ENCODE data around the gene DIAPH2. TPM values are rescaled to one million over a fixed set of nuclear protein-coding genes. Genes with fewer than 3 reads are reported as not detected.

DIAPH2 gene
- total RNA-seq, 1 donor from 2014 or later: 33.0 TPM

- no peak for DNase-seq
Measured at GRCh38 chrX:96978906-96979305, 294.3 kb downstream of the DIAPH2 start.

- no peak for DNase-seq
Measured at GRCh38 chrX:96979766-96980165, 295.1 kb downstream of the DIAPH2 start.

- DNase-seq: no peak
Measured at GRCh38 chrX:96982161-96982560, 297.5 kb downstream of the DIAPH2 start.

- DNase-seq: no peak
Measured at GRCh38 chrX:96984538-96984937, 299.9 kb downstream of the DIAPH2 start.

- no peak for DNase-seq
Measured at GRCh38 chrX:96985046-96985445, 300.4 kb downstream of the DIAPH2 start.

- DNase-seq: no peak
Measured at GRCh38 chrX:96987228-96987627, 302.6 kb downstream of the DIAPH2 start.

- DNase-seq: no peak
Measured at GRCh38 chrX:96989830-96990571, 305.4 kb downstream of the DIAPH2 start.

- DNase-seq: no peak
Measured at GRCh38 chrX:96994093-96994492, 309.5 kb downstream of the DIAPH2 start.

GRCh38 chrX:96997196-96997595 lies 312.6 kb downstream of the DIAPH2 start:
- no peak for DNase-seq

GRCh38 chrX:97000682-97001368 lies 316.2 kb downstream of the DIAPH2 start:
- DNase-seq: no peak

GRCh38 chrX:97006167-97006566 lies 321.5 kb downstream of the DIAPH2 start:
- no peak for DNase-seq

- DNase-seq: no peak
Measured at GRCh38 chrX:97009391-97009790, 324.7 kb downstream of the DIAPH2 start.

- DNase-seq: no peak
Measured at GRCh38 chrX:97011540-97011939, 326.9 kb downstream of the DIAPH2 start.

GRCh38 chrX:97016106-97016505 lies 331.5 kb downstream of the DIAPH2 start:
- DNase-seq: no peak

- no peak for DNase-seq
Measured at GRCh38 chrX:97021680-97022079, 337.0 kb downstream of the DIAPH2 start.

GRCh38 chrX:97026406-97026805 lies 341.8 kb downstream of the DIAPH2 start:
- DNase-seq: peak; percentile 5

GRCh38 chrX:97027384-97027922 lies 342.8 kb downstream of the DIAPH2 start:
- DNase-seq: no peak

GRCh38 chrX:97030463-97030862 lies 345.8 kb downstream of the DIAPH2 start:
- no peak for DNase-seq

GRCh38 chrX:97030947-97031346 lies 346.3 kb downstream of the DIAPH2 start:
- no peak for DNase-seq

GRCh38 chrX:97039363-97040029 lies 354.9 kb downstream of the DIAPH2 start:
- DNase-seq: peak; percentile 42

GRCh38 chrX:97045470-97045869 lies 360.8 kb downstream of the DIAPH2 start:
- DNase-seq: no peak

- DNase-seq: no peak
Measured at GRCh38 chrX:97046867-97047266, 362.2 kb downstream of the DIAPH2 start.

- DNase-seq: peak; percentile 25
Measured at GRCh38 chrX:97050392-97050791, 365.8 kb downstream of the DIAPH2 start.

All from tongue (tissue), 2 donors.